ENCODE data around the gene KRT13. TPM values are rescaled to one million over a fixed set of nuclear protein-coding genes. Genes with fewer than 3 reads are reported as not detected.

KRT13 gene
- total and polyA plus RNA-seq, 7 donors: 0.46 to 54.1 (median 4.3) TPM; not detected in 3

GRCh38 chr17:41535764-41536481, 30.5 kb upstream of the KRT13 start:
- 62 to 68% methylated on average over 15 of the region's 15 CpGs for WGBS, 2 donors
- TF ChIP-seq POLR2A (IDR thresholded peaks at IDR 0.05) (no peak), EP300 (IDR thresholded peaks at IDR 0.05) (no peak), POLR2AphosphoS5 (IDR thresholded peaks at IDR 0.05) (no peak), CTCF (IDR thresholded peaks at IDR 0.05) (no peak)
- DNase-seq: no peak
- intact Hi-C loops (cut with DNase I): no loop called here
- Histone ChIP-seq H3K27me3 (peaks cover 0 to 7% (median 4%) of the 10 kb centered on the region in 3 donors), H3K4me3 (no peak overlapping the region), H3K36me3 (no peaks in the 10 kb centered on the region), H3K4me1 (no peaks in the 10 kb centered on the region), H3K27ac (no peak overlapping the region), H3K9me3 (no peaks in the 10 kb centered on the region)

GRCh38 chr17:41534899-41535546, 29.6 kb upstream of the KRT13 start:
- intact Hi-C loops (cut with DNase I): no loop called here
- WGBS, 2 donors: 77 to 80% methylated on average over 7 of the region's 7 CpGs
- no peak for DNase-seq

GRCh38 chr17:41533613-41534012, 28.2 kb upstream of the KRT13 start:
- Histone ChIP-seq H3K4me1 (no peaks in the 10 kb centered on the region), H3K27ac (no peak overlapping the region), H3K4me3 (no peak overlapping the region), H3K27me3 (peaks cover 6 to 27% (median 25%) of the 10 kb centered on the region in 3 donors), H3K9me3 (no peaks in the 10 kb centered on the region), H3K36me3 (no peaks in the 10 kb centered on the region)
- DNase-seq: no peak
- WGBS, 2 donors: 87 to 90% methylated on average over 7 of the region's 7 CpGs
- no peak for TF ChIP-seq POLR2AphosphoS5 (IDR thresholded peaks at IDR 0.05)
- no peak for TF ChIP-seq POLR2A (IDR thresholded peaks at IDR 0.05)
- TF ChIP-seq EP300 (IDR thresholded peaks at IDR 0.05): no peak
- no peak for TF ChIP-seq CTCF (IDR thresholded peaks at IDR 0.05)
- intact Hi-C loops (cut with DNase I): no loop called here

More at GRCh38 chr17:41534899-41535546, 29.6 kb upstream of the KRT13 start:
- H3K9me3 ChIP-seq: no peaks in the 10 kb centered on the region
- no peaks in the 10 kb centered on the region for H3K36me3 ChIP-seq
- no peak overlapping the region for H3K4me3 ChIP-seq
- no peaks in the 10 kb centered on the region for H3K4me1 ChIP-seq
- peaks cover 0 to 13% (median 12%) of the 10 kb centered on the region in 3 donors for H3K27me3 ChIP-seq
- TF ChIP-seq EP300 (IDR thresholded peaks at IDR 0.05) (no peak), CTCF (IDR thresholded peaks at IDR 0.05) (no peak), POLR2AphosphoS5 (IDR thresholded peaks at IDR 0.05) (no peak), POLR2A (IDR thresholded peaks at IDR 0.05) (no peak)
- H3K27ac ChIP-seq: no peak overlapping the region

GRCh38 chr17:41532947-41533570, 27.6 kb upstream of the KRT13 start:
- DNase-seq: no peak
- peaks cover 0 to 4% (median 3%) of the 10 kb centered on the region in 4 donors for H3K4me1 ChIP-seq
- peaks cover 6 to 32% (median 30%) of the 10 kb centered on the region in 3 donors for H3K27me3 ChIP-seq
- no peak overlapping the region for H3K27ac ChIP-seq
- intact Hi-C loops (cut with DNase I): no loop called here
- H3K9me3 ChIP-seq: no peaks in the 10 kb centered on the region
- no peak overlapping the region for H3K4me3 ChIP-seq
- TF ChIP-seq POLR2AphosphoS5 (IDR thresholded peaks at IDR 0.05): no peak
- TF ChIP-seq EP300 (IDR thresholded peaks at IDR 0.05): no peak
- TF ChIP-seq POLR2A (IDR thresholded peaks at IDR 0.05): no peak
- no peak for TF ChIP-seq CTCF (IDR thresholded peaks at IDR 0.05)
- H3K36me3 ChIP-seq: no peaks in the 10 kb centered on the region
- 78 to 80% methylated on average over 9 of the region's 9 CpGs for WGBS, 2 donors

Measured in sigmoid colon (tissue), 7 donors.